ENCODE results near the gene DICER1. TPM values are rescaled to one million over a fixed set of nuclear protein-coding genes. Genes with fewer than 3 reads are reported as not detected.

Gene DICER1
- total and polyA plus RNA-seq, 2 experiments from 2014 or later: 20.0 to 111 TPM

DNA sequence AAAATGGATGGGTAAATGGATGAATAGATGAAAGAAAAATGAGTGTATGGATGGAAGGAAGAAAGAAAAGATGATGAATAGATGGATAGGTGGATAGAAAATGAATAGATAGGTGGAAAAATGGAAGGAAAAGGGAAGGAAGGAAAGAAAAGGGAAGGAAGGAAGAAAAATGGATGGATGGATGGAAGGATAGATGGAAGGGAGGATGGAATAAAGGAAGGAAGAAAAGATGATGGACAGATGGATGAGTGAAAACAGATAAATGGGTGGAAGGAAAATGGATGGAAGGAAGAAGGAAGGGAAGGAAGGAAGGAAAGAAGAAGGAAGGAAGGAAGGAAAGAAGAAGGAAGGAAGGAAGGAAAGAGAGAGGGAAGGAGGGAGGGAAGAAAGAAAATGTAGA is 107.4 kb downstream of the DICER1 start:
- no peak for DNase-seq (ENCODE audit: low spot score)
- Histone ChIP-seq H3K79me2 (no peaks in the 10 kb centered on the region), H3K4me2 (no peak overlapping the region), H3K9me3 (ENCODE audit: low read depth) (no peaks in the 10 kb centered on the region), H3K4me3 (no peak overlapping the region), H4K20me1 (ENCODE audit: insufficient read depth, poor library complexity, severe bottlenecking) (no peaks in the 10 kb centered on the region), H2AFZ (no peak overlapping the region), H3K27ac (no peak overlapping the region), H3K4me1 (ENCODE audit: insufficient read depth) (no peaks in the 10 kb centered on the region), H3K27me3 (no peaks in the 10 kb centered on the region), H3K9me2 (replicated peaks; ENCODE audit: insufficient read depth) (no peaks in the 10 kb centered on the region), H3K36me3 (replicated peaks; ENCODE audit: insufficient read depth, low read depth) (no peaks in the 10 kb centered on the region)
- TF ChIP-seq EZH2phosphoT487 (IDR thresholded peaks at IDR 0.05; ENCODE audit: low read depth, severe bottlenecking, unreplicated experiment) (no peak), EZH2 (IDR thresholded peaks at IDR 0.05; ENCODE audit: borderline replicate concordance) (no peak)
- TF ChIP-seq, protein P1, sequence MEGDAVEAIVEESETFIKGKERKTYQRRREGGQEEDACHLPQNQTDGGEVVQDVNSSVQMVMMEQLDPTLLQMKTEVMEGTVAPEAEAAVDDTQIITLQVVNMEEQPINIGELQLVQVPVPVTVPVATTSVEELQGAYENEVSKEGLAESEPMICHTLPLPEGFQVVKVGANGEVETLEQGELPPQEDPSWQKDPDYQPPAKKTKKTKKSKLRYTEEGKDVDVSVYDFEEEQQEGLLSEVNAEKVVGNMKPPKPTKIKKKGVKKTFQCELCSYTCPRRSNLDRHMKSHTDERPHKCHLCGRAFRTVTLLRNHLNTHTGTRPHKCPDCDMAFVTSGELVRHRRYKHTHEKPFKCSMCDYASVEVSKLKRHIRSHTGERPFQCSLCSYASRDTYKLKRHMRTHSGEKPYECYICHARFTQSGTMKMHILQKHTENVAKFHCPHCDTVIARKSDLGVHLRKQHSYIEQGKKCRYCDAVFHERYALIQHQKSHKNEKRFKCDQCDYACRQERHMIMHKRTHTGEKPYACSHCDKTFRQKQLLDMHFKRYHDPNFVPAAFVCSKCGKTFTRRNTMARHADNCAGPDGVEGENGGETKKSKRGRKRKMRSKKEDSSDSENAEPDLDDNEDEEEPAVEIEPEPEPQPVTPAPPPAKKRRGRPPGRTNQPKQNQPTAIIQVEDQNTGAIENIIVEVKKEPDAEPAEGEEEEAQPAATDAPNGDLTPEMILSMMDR (IDR thresholded peaks at IDR 0.05; ENCODE audit: poor library complexity): no peak

DNA sequence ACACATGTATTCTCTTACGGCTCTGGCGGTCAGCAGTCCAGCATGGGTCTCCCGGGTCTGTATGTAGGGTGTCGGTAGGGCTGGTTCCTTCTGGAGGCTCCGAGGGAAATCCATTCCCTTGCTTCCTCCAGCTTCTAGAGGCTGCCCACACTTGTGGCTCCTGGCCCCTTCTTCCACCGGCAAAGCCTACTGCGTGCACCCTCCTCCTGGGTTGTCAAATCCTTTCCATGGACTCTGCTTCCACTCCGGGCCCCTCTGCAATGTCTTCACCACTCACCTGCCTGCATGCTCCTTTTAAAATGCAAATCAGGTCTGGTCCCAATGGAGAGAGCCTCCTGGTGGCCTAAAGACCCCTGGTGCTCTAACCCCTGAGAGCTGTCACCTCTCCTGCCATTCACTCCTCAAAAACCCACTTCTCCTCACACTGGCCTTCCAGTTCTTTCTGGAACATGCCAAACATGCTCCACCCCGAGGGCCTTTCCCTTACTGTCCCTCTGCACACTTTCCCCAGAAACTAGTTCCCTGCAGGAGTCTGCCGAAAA is 108.5 kb downstream of the DICER1 start:
- WGBS (ENCODE audit: low lambda C conversion rate, missing lambda C conversion rate): 87% methylated on average over 10 of the region's 10 CpGs
- no peaks in the 10 kb centered on the region for H3K79me2 ChIP-seq
- no peaks in the 10 kb centered on the region for H3K9me3 ChIP-seq (ENCODE audit: low read depth)
- no peak for DNase-seq (ENCODE audit: low spot score)
- H2AFZ ChIP-seq: no peak overlapping the region
- no peaks in the 10 kb centered on the region for H4K20me1 ChIP-seq (ENCODE audit: insufficient read depth, poor library complexity, severe bottlenecking)
- H3K4me3 ChIP-seq: no peak overlapping the region
- no peaks in the 10 kb centered on the region for H3K27me3 ChIP-seq
- H3K4me2 ChIP-seq: no peak overlapping the region
- H3K27ac ChIP-seq: no peak overlapping the region
- H3K9me2 ChIP-seq (replicated peaks; ENCODE audit: insufficient read depth): no peaks in the 10 kb centered on the region
- H3K36me3 ChIP-seq (replicated peaks; ENCODE audit: insufficient read depth, low read depth): no peaks in the 10 kb centered on the region
- TF ChIP-seq EZH2 (IDR thresholded peaks at IDR 0.05; ENCODE audit: borderline replicate concordance) (no peak), EZH2phosphoT487 (IDR thresholded peaks at IDR 0.05; ENCODE audit: low read depth, severe bottlenecking, unreplicated experiment) (no peak)
- TF ChIP-seq, protein P1 (IDR thresholded peaks at IDR 0.05; ENCODE audit: poor library complexity): no peak
- no peaks in the 10 kb centered on the region for H3K4me1 ChIP-seq (ENCODE audit: insufficient read depth)

DNA sequence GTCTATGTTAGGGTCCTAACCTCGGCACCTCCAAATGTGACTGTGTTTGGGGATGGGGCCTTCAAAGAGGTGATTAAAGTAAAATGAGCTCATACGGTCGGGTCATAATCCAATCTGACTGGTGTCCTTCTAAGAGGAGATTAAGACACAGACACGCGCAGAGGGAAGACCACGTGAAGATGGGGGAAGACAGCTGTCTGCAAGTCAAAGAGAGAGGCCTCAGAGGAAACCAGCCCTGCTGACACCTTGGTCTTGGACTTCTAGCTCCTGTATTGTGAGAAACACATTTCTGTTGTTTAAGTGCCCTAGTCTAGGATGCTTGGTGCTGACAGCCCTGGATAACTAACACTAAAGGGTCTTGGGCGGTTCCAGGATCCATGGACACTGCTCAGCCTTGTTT is 109.6 kb downstream of the DICER1 start:
- Histone ChIP-seq H3K4me2 (peak overlapping the region; percentile 6), H2AFZ (no peak overlapping the region), H3K9me3 (ENCODE audit: low read depth) (no peaks in the 10 kb centered on the region), H3K27me3 (no peaks in the 10 kb centered on the region), H3K27ac (peak overlapping the region; percentile 49), H3K79me2 (no peaks in the 10 kb centered on the region), H3K36me3 (replicated peaks; ENCODE audit: insufficient read depth, low read depth) (no peaks in the 10 kb centered on the region), H3K4me3 (no peak overlapping the region), H3K9me2 (replicated peaks; ENCODE audit: insufficient read depth) (no peaks in the 10 kb centered on the region), H3K4me1 (ENCODE audit: insufficient read depth) (no peaks in the 10 kb centered on the region), H4K20me1 (ENCODE audit: insufficient read depth, poor library complexity, severe bottlenecking) (no peaks in the 10 kb centered on the region)
- DNase-seq (ENCODE audit: low spot score): no peak
- WGBS (ENCODE audit: low lambda C conversion rate, missing lambda C conversion rate): 79% methylated on average over 7 of the region's 7 CpGs
- no peak for TF ChIP-seq EZH2 (IDR thresholded peaks at IDR 0.05; ENCODE audit: borderline replicate concordance)
- no peak for TF ChIP-seq EZH2phosphoT487 (IDR thresholded peaks at IDR 0.05; ENCODE audit: low read depth, severe bottlenecking, unreplicated experiment)
- TF ChIP-seq, protein P1 (IDR thresholded peaks at IDR 0.05; ENCODE audit: poor library complexity): no peak

All from hepatocyte (in vitro differentiated cells).